Stimulated activated CD4-positive, alpha-beta T cell treated with anti-CD3 and anti-CD28 coated beads, Interleukin-12 subunit alpha, Interleukin-12 subunit beta, amount 100 ng/mL, for 24 hours (primary cell): ENCODE results near the gene MEGF10.

Source experiments
- DNase-seq, 2 experiments: peaks; one replicate each; pipeline ENCODE4 v3.0.0-alpha.2; 2020; ENCODE audit warnings: low read depth in 2 of 2

MEGF10 gene

DNA sequence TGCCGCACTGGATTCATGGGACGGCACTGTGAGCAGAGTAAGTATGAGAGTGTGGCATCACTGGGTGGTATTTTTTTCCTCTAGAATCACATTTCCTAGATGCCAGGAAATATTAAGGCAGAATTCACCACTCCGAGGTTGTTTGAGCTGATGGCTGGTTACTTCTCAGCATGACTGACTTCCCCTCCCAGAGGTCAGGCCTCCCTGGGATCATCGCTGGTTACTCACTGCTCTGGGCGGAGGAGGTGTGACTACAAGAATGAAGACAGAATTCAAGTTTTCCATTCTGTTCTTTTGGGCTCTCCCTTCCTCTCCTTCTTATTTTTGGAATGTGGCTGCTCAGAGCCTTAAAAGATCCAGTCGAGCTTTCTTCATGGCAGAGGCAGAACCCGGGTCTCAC, 150.2 kb downstream of the MEGF10 start:
- DNase-seq = no peak

DNA sequence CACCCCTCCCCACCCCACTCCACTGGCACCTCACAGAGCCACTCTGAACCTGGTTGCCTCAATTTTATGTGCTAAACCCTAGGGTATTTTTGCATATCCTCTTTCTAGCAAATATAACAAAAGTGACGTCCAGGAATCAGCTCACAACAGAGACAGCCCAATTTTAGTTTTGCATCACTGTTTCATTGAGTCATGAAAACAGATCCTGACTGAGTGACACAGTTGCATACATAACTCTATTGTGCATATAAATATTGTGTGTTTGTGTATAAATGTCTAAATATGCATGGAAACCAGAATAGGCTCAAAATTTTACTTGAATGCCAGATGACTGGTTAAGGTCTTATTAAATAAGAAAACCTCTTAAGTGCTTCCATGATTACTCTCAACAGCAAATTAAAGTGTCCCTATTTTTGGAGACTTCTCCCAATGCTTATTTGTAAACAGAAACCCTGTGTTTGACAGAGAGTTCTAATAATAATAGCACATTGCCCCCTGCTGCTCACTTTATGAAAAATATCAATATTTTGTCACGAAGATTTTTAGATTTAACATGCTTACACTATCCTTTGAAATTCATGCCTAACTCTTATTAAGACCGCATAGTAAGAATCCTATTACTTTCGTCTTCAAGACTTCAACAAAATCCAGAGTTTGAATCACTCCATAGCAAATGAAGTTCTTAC, 151.3 kb downstream of the MEGF10 start:
- no peak for DNase-seq

GRCh38 chr5:127444171-127444570, 153.6 kb downstream of the MEGF10 start:
- DNase-seq = no peak

GRCh38 chr5:127445328-127445727, 154.7 kb downstream of the MEGF10 start:
- no peak for DNase-seq

DNA sequence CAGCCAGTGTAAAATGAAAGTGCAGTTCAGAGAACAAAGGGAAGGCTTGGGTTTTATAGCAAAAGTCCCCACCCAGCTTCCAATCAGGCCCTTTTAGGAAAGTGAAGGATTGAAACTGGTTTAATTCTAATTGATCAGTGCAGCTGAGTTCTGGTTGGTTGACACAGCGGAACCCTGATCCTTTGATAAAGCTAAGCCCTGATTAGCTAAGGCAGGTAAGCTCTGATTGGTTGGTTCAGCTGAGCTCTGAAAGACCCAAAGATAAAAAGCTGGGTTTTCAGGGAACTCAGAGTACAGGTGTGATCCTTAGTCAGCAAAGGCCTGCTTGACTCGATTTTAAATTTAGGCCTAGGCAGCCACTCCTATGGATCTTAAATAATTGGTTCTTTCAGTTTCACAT, 156.0 kb downstream of the MEGF10 start:
- no peak for DNase-seq

GRCh38 chr5:127447827-127448226, 157.2 kb downstream of the MEGF10 start:
- DNase-seq = no peak

DNA sequence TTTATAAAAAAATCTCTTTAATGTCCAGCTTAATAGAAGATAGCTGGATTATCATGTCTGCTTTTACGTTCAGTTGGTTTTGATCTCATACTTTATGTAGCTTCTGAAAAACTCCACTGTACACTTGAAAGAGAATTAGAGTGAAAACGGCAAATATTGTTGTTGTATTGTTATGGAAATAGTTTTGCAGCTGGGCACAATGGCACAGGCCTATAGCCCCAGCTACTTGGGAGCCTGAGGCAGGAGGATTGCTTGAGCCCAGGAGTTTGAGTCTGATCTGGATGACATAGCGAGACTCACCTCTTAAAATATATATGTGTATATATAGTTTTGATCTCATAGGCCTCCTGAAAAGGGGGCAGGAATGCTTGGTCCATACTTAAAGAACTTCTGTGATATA, 159.4 kb downstream of the MEGF10 start:
- DNase-seq = no peak

DNA sequence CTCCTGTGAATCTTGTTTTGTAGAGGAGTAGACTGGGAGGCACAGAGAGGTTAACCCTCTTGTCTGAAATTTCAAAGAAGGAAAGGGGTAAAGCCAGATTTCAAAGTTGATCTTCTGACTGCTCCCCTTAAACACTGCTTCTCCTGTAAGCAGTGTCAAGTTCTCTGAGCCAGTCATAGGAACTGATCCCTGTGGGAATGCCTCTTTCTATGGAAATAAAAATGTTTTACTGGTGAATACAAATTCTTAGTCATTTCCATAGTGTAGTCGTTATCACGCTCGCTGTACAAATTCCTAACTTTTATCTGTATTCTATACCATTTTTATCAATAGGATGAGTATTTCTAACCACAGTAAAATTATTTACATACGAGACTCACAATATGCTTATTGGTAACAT, 160.5 kb downstream of the MEGF10 start:
- DNase-seq = no peak

DNA sequence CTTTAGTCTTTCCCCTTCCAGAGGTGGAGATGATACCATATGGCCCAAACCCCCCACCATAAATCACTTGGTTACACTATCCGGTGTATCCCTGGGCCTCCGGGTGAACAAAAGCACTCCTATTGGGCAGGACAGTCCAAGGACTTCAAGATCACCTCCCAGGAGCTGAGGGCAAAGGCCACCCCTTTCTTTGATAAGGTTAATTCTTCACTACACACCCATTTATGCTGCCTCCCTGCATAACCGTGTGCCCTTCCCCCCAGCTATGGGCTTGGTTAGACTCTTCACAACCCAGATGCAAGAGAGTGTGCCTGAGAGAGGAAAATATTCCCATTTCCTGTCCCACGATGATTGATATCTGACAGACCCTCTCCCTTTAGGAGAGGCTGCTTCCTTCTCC, 162.0 kb downstream of the MEGF10 start:
- DNase-seq = no peak

DNA sequence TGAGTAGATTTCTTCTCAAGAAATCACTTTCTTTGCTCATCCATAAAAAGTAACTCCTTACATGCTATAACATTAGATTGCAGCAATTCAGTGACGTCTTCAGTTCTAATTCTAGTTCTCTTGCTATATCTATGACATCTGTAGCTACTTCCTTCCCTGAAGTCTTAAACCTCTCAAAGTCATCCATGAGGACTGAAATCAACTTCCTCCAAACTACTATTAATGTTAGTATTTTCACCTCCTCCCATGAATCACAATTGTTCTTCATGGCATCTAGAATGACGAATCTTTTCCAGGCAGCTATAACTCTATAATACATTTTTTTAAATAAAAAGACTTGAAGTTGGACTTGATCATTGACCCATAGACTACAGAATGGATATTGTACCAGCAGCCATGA, 180.6 kb downstream of the MEGF10 start:
- no peak for DNase-seq

DNA sequence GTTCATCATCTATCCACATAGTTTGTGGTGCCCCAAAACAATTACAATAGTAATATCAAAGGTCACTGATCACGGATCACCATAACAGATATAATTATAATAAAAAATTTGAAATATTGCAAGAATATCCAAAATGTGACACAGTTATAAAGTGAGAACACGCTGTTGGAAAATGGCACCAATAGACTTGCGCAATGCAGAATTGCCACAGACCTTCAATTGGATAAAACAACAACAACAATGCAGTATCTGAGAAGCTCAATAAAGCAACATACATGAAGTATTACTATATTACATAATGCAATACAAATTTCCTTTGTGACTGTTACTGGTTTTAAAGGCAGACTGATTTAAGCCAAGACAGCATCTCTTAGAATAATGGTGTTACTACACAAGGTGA, 182.1 kb downstream of the MEGF10 start:
- no peak for DNase-seq

DNA sequence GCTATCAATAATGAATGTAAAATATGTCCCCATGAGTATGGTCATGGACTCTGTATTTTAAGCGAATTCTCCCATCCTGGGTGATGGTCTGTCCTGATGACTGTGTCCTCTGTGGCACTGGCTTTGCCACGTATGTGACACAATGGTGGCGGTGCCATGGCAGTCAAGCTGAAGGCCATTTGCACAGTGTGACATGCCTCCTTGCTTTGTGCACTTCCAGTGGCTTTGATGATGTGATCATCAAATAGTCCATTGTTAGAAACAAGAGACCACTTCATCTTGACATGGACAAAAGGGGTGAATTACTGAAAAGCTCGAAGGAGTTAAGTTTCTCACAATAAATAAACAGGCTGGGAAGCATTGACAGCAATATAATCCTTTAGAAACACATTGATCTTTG, 195.9 kb downstream of the MEGF10 start:
- no peak for DNase-seq

DNA sequence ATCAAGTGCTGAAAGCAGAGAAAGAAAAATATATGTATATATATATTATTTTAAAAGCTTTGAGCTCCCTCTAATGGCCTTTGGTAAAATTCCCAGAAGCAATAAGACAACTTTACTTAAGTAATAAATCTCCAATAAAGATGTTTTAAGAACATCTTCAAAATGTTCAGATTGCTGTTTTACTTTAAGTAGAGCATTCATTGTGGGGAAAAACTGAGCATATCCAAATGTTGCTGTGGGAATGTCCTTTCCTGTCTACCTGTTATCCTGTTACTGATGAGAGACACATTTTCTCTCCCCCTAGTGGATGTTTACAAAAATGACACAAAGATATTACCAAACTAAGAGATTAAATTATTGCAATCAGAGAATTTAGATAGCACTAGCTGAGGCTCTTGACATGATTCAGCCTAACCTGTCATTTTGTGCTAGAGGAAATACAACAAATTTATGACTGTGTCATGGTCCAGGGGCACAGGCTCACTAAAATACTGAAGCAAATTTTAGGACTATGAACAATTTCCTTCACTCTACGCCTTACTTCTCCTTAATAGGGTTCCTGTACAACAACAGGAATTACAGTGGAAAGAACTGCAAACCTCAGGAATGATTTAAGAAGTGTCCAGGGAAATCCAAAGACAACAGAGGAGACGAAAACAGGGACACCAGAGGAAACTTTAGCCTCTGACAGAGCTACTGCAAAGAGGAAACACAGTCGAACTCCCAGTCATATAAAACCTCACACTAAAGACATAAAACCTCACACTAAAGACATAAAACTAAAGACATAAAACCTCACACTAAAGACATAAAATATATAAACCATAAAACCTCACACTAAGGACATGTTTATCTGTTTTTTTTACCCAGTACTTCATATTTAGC, 202.5 kb downstream of the MEGF10 start:
- no peak for DNase-seq

GRCh38 chr5:127498548-127498947, 208.0 kb downstream of the MEGF10 start:
- DNase-seq = no peak

DNA sequence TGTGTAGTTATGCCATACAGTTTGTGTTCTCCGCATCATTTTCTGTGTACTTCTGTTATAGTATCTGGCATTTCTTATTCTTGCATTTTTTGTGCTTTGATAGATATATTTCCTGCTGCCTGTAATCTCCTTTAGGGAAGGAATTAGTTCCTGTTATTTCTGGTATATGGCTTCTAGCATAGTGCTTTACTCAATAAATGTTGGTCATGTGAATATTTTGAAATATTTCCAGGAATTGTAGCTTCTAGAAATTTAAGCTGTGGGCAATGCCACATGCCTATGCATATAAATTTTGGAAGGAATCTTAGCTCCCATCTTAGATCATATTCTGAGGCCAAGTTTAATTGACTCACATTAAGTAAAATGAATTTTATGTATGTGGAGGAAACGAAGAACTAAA, 215.3 kb downstream of the MEGF10 start:
- no peak for DNase-seq

- DNase-seq = no peak
These were observed 216.0 kb downstream of the MEGF10 start for GRCh38 chr5:127506616-127507015.

- no peak for DNase-seq
These were observed 218.2 kb downstream of the MEGF10 start for GRCh38 chr5:127508644-127509373.
